Hepatocyte (in vitro differentiated cells): Measurements from ENCODE around the gene LRRC31.

Experiments used
- EZH2 ChIP-seq: fragments of 200-600 bp; sonication (generic); IDR thresholded peaks from 2 replicates; pipeline ENCODE4 v1.6.1; 2016; ENCODE audit warnings: antibody characterized with exemption, mild to moderate bottlenecking, borderline replicate concordance
- TF ChIP-seq, protein P1 (sequence below): fragments of 200-600 bp; sonication (generic); IDR thresholded peaks from 2 replicates; pipeline ENCODE4 v1.5.1; 2016; ENCODE audit warnings: antibody characterized with exemption, mild to moderate bottlenecking; ENCODE audit not compliant: poor library complexity

DNA sequence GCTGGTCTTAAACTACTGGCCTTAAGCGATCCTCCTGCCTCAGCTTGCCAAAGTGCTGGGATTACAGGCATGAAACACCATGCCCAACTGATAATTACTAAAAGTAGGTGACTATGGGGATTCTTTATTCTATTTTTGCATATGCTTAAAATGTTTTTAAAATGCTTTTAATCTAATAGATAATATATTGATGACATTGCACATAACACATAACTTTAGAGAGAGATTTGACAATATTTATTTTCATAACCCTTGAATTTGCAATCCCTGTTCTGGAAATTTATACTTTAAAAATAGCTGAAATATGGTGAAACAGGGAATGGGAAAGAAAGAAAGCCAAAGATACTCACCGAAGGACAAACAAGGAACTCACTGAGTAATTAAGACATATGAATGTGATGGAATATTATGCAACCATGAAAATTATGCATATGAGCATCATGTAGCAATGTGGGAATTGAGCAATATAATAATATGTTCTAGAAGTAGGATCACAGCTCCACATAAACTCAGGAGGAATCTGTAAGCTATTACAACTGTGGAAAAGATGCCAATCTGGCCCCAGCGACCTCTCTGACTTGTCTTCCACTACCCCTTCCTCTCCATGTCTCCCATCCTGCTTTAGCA is 2.0 kb downstream of the LRRC31 start:
- no peak for TF ChIP-seq EZH2
- TF ChIP-seq, protein P1, sequence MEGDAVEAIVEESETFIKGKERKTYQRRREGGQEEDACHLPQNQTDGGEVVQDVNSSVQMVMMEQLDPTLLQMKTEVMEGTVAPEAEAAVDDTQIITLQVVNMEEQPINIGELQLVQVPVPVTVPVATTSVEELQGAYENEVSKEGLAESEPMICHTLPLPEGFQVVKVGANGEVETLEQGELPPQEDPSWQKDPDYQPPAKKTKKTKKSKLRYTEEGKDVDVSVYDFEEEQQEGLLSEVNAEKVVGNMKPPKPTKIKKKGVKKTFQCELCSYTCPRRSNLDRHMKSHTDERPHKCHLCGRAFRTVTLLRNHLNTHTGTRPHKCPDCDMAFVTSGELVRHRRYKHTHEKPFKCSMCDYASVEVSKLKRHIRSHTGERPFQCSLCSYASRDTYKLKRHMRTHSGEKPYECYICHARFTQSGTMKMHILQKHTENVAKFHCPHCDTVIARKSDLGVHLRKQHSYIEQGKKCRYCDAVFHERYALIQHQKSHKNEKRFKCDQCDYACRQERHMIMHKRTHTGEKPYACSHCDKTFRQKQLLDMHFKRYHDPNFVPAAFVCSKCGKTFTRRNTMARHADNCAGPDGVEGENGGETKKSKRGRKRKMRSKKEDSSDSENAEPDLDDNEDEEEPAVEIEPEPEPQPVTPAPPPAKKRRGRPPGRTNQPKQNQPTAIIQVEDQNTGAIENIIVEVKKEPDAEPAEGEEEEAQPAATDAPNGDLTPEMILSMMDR = no peak
